ENCODE results near the gene FIBCD1. TPM values are rescaled to one million over a fixed set of nuclear protein-coding genes. Genes with fewer than 3 reads are reported as not detected.

The FIBCD1 gene
- total RNA-seq, 1 experiment from 2014 or later: 33.0 TPM

GRCh38 chr9:130880599-130881220, 58.3 kb downstream of the FIBCD1 start:
- no peak for DNase-seq (ENCODE audit: low read depth)
- in situ Hi-C loops (cut with HindIII; ENCODE audit: low pct_unique_long_range_greater_than_20kb, low sequenced_read_pairs): no loop called here

- in situ Hi-C loops (cut with HindIII; ENCODE audit: low pct_unique_long_range_greater_than_20kb, low sequenced_read_pairs): no loop called here
- no peak for DNase-seq (ENCODE audit: low read depth)
Observed at GRCh38 chr9:130879863-130880411, 59.1 kb downstream of the FIBCD1 start.

- in situ Hi-C loops (cut with HindIII; ENCODE audit: low pct_unique_long_range_greater_than_20kb, low sequenced_read_pairs): no loop called here
- DNase-seq (ENCODE audit: low read depth): no peak
Observed at GRCh38 chr9:130878295-130878694, 60.8 kb downstream of the FIBCD1 start.

GRCh38 chr9:130877300-130877699, 61.7 kb downstream of the FIBCD1 start:
- in situ Hi-C loops (cut with HindIII; ENCODE audit: low pct_unique_long_range_greater_than_20kb, low sequenced_read_pairs): no loop called here

GRCh38 chr9:130874783-130875182, 64.3 kb downstream of the FIBCD1 start:
- in situ Hi-C loops (cut with HindIII; ENCODE audit: low pct_unique_long_range_greater_than_20kb, low sequenced_read_pairs): no loop called here
- DNase-seq (ENCODE audit: low read depth): no peak

More at GRCh38 chr9:130877300-130877699, 61.7 kb downstream of the FIBCD1 start:
- DNase-seq (ENCODE audit: low read depth): no peak

GRCh38 chr9:130873966-130874365, 65.1 kb downstream of the FIBCD1 start:
- in situ Hi-C loops (cut with HindIII; ENCODE audit: low pct_unique_long_range_greater_than_20kb, low sequenced_read_pairs): no loop called here
- no peak for DNase-seq (ENCODE audit: low read depth)

- DNase-seq (ENCODE audit: low read depth): no peak
- in situ Hi-C loops (cut with HindIII; ENCODE audit: low pct_unique_long_range_greater_than_20kb, low sequenced_read_pairs): no loop called here
Observed at GRCh38 chr9:130872912-130873503, 66.0 kb downstream of the FIBCD1 start.

- no peak for DNase-seq (ENCODE audit: low read depth)
- in situ Hi-C loops (cut with HindIII; ENCODE audit: low pct_unique_long_range_greater_than_20kb, low sequenced_read_pairs): no loop called here
Observed at GRCh38 chr9:130872508-130872907, 66.5 kb downstream of the FIBCD1 start.

GRCh38 chr9:130872093-130872492, 67.0 kb downstream of the FIBCD1 start:
- in situ Hi-C loops (cut with HindIII; ENCODE audit: low pct_unique_long_range_greater_than_20kb, low sequenced_read_pairs): no loop called here
- no peak for DNase-seq (ENCODE audit: low read depth)

- no peak for DNase-seq (ENCODE audit: low read depth)
Observed at GRCh38 chr9:130871395-130872062, 67.5 kb downstream of the FIBCD1 start.

GRCh38 chr9:130870491-130871381, 68.3 kb downstream of the FIBCD1 start:
- DNase-seq (ENCODE audit: low read depth): peak; percentile 60
- in situ Hi-C loops (cut with HindIII; ENCODE audit: low pct_unique_long_range_greater_than_20kb, low sequenced_read_pairs): no loop called here

More at GRCh38 chr9:130871395-130872062, 67.5 kb downstream of the FIBCD1 start:
- in situ Hi-C loops (cut with HindIII; ENCODE audit: low pct_unique_long_range_greater_than_20kb, low sequenced_read_pairs): no loop called here

GRCh38 chr9:130869250-130869649, 69.8 kb downstream of the FIBCD1 start:
- DNase-seq (ENCODE audit: low read depth): no peak
- in situ Hi-C loops (cut with HindIII; ENCODE audit: low pct_unique_long_range_greater_than_20kb, low sequenced_read_pairs): no loop called here

- DNase-seq (ENCODE audit: low read depth): no peak
- in situ Hi-C loops (cut with HindIII; ENCODE audit: low pct_unique_long_range_greater_than_20kb, low sequenced_read_pairs): no loop called here
Observed at GRCh38 chr9:130868230-130868629, 70.8 kb downstream of the FIBCD1 start.

GRCh38 chr9:130867556-130867955, 71.5 kb downstream of the FIBCD1 start:
- in situ Hi-C loops (cut with HindIII; ENCODE audit: low pct_unique_long_range_greater_than_20kb, low sequenced_read_pairs): no loop called here
- no peak for DNase-seq (ENCODE audit: low read depth)

- in situ Hi-C loops (cut with HindIII; ENCODE audit: low pct_unique_long_range_greater_than_20kb, low sequenced_read_pairs): no loop called here
Observed at GRCh38 chr9:130866474-130866965, 72.5 kb downstream of the FIBCD1 start.

GRCh38 chr9:130865921-130866320, 73.1 kb downstream of the FIBCD1 start:
- in situ Hi-C loops (cut with HindIII; ENCODE audit: low pct_unique_long_range_greater_than_20kb, low sequenced_read_pairs): no loop called here
- no peak for DNase-seq (ENCODE audit: low read depth)

More at GRCh38 chr9:130866474-130866965, 72.5 kb downstream of the FIBCD1 start:
- DNase-seq (ENCODE audit: low read depth): peak; percentile 84

- in situ Hi-C loops (cut with HindIII; ENCODE audit: low pct_unique_long_range_greater_than_20kb, low sequenced_read_pairs): no loop called here
Observed at GRCh38 chr9:130864541-130864940, 74.5 kb downstream of the FIBCD1 start.

GRCh38 chr9:130862747-130863146, 76.3 kb downstream of the FIBCD1 start:
- in situ Hi-C loops (cut with HindIII; ENCODE audit: low pct_unique_long_range_greater_than_20kb, low sequenced_read_pairs): no loop called here
- DNase-seq (ENCODE audit: low read depth): no peak

More at GRCh38 chr9:130864541-130864940, 74.5 kb downstream of the FIBCD1 start:
- DNase-seq (ENCODE audit: low read depth): no peak

All from Caki2 (cell line).